Testis (tissue), 3 donors: ENCODE measurements around the gene WDHD1. TPM values are rescaled to one million over a fixed set of nuclear protein-coding genes. Genes with fewer than 3 reads are reported as not detected.

Experiments
- DNase-seq: peaks from one replicate; pipeline ENCODE4 v3.0.0-alpha.2; 2019
- H3K27ac ChIP-seq, 2 donors: fragments of 200-600 bp; sonication (generic); one replicate each; pipeline ENCODE4 v1.5.1; 2019
- H3K27me3 ChIP-seq: fragments of 200-600 bp; sonication (generic); one replicate; pipeline ENCODE4 v1.5.1; 2019
- H3K36me3 ChIP-seq: fragments of 200-600 bp; sonication (generic); one replicate; pipeline ENCODE4 v1.5.1; 2017; ENCODE audit warnings: low read depth; ENCODE audit errors: missing control alignments
- H3K4me1 ChIP-seq: fragments of 200-600 bp; sonication (generic); one replicate; pipeline ENCODE4 v1.5.1; 2019
- H3K4me3 ChIP-seq, 2 donors: fragments of 200-600 bp; sonication (generic); one replicate each; pipeline ENCODE4 v1.5.1; 2017 to 2019
- H3K9me3 ChIP-seq: fragments of 200-600 bp; sonication (generic); one replicate; pipeline ENCODE4 v1.5.1; 2017
- POLR2A ChIP-seq: fragments of 450-650 bp; IDR thresholded peaks from one replicate; pipeline ENCODE4 v1.6.1; 2017; ENCODE audit warnings: antibody characterized with exemption, mild to moderate bottlenecking, moderate library complexity
- WGBS, 2 donors: methylation state at CpG; one replicate each; pipeline ENCODE4 v1.1.5; 2018; 5-methylcytosine and 5-hydroxymethylcytosine counted together
- intact Hi-C: fragments of 100-400 bp; cut with DNase I; formaldehyde crosslinking; loops from one replicate; pipeline ENCODE4 v1.15.1; 2023; ENCODE audit warnings: low total_unique reads
- polyA plus RNA-seq: library from polyadenylated mRNA; stranded (reverse); fragments of 350-450 nt; fragmentation: Illumina TruSeq; extraction: RNeasy Lipid Tissue Mini Kit (QIAGEN cat#74804); gene quantifications from one replicate; pipeline ENCODE4 v1.2.3, GENCODE V29; 2014; ENCODE audit warnings: low read depth, low replicate concordance; ENCODE audit not compliant: insufficient read depth
- total RNA-seq, 2 donors: library from RNA; depleted of rRNA; stranded (reverse); fragments of >200 nt; gene quantifications; one replicate each; pipeline ENCODE4 v1.2.3, GENCODE V29; 2016
- TF ChIP-seq, protein P1 (sequence below), 3 experiments: fragments of 450-650 bp in 2 of 3; fragments of 200-600 bp in 1 of 3; sonication (generic) in 1 of 3; IDR thresholded peaks; one replicate each; pipeline ENCODE4 v1.5.1; 2016 to 2019; ENCODE audit warnings: antibody characterized with exemption in 3 of 3, mild to moderate bottlenecking in 2 of 3, moderate library complexity in 1 of 3

Gene WDHD1
- total and polyA plus RNA-seq, 3 donors from 2014 or later: 5.2 to 10.4 (median 9.0) TPM

DNA sequence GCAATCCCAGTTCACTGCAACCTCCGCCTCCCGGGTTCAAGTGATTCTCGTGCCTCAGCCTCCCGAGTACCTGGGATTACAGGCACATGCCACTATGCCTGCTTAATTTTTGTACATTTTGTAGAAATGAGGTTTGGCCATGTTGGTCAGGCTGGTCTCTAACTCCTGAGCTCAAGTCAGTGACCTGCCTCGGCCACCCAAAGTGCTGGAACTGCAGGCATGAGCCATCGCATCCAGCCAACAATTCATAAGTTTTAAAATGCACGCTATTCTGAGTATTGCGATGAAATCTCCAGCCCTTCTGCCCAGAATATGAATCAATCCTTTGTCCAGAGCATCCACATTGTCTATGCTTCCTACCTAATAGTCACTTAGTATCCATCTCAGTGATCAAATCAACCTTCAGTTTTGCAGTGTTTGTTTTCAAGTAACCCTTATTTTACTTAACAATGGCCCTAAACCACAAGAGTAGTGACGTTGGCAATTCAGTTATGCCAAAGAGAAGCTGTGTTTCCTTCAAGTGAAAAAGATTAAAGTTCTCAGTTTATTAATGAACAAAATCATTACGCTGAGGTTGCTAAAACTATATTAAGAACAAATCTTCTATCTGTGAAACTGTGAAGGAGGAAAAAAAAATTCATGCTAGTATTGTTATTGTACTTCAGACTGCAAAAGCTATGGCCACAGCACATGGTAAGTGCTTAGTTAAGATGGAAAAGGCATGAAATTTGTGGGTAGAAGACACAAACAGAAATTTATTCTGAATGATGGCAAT, 135.2 kb downstream of the WDHD1 start:
- Histone ChIP-seq H3K27ac (peak overlapping the region in 1 of 2 donors; percentile 3), H3K4me1 (peaks cover 18% of the 10 kb centered on the region), H3K36me3 (no peaks in the 10 kb centered on the region), H3K4me3 (no peak overlapping the region), H3K27me3 (no peaks in the 10 kb centered on the region), H3K9me3 (no peaks in the 10 kb centered on the region)
- no peak for TF ChIP-seq POLR2A
- TF ChIP-seq, protein P1, sequence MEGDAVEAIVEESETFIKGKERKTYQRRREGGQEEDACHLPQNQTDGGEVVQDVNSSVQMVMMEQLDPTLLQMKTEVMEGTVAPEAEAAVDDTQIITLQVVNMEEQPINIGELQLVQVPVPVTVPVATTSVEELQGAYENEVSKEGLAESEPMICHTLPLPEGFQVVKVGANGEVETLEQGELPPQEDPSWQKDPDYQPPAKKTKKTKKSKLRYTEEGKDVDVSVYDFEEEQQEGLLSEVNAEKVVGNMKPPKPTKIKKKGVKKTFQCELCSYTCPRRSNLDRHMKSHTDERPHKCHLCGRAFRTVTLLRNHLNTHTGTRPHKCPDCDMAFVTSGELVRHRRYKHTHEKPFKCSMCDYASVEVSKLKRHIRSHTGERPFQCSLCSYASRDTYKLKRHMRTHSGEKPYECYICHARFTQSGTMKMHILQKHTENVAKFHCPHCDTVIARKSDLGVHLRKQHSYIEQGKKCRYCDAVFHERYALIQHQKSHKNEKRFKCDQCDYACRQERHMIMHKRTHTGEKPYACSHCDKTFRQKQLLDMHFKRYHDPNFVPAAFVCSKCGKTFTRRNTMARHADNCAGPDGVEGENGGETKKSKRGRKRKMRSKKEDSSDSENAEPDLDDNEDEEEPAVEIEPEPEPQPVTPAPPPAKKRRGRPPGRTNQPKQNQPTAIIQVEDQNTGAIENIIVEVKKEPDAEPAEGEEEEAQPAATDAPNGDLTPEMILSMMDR (IDR thresholded peaks at IDR 0.05): no peak
- 56 to 63% methylated on average over 10 of the region's 10 CpGs for WGBS, 2 donors
- intact Hi-C loops: no loop called here
- DNase-seq: no peak

DNA sequence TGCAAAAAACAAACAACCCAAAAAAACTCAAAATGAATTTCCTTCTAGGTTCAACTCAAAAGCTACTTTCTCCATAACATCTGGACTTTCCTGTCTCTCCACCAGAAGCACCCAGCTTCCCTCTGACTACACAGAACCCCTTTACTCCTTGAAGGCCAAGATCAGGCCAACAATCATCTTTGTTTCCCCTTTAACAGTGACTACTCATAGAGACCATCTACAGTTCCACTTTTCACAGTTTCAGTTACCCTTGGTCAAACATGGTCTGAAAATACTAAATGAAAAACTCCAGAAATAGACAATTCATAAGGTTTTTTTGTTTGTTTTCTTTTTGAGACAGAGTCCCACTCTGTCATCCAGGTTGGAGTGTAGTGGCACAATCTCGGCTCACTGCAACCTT, 136.1 kb downstream of the WDHD1 start:
- H3K36me3 ChIP-seq: no peaks in the 10 kb centered on the region
- WGBS, 2 donors: 85 to 97% methylated on average over 1 of the region's 1 CpG
- H3K9me3 ChIP-seq: no peaks in the 10 kb centered on the region
- no peaks in the 10 kb centered on the region for H3K27me3 ChIP-seq
- no peak for DNase-seq
- intact Hi-C loops: no loop called here
- H3K4me1 ChIP-seq: peaks cover 18% of the 10 kb centered on the region
- no peak overlapping the region for H3K4me3 ChIP-seq
- no peak overlapping the region for H3K27ac ChIP-seq
- TF ChIP-seq, protein P1 (IDR thresholded peaks at IDR 0.05): no peak
- TF ChIP-seq POLR2A: no peak

DNA sequence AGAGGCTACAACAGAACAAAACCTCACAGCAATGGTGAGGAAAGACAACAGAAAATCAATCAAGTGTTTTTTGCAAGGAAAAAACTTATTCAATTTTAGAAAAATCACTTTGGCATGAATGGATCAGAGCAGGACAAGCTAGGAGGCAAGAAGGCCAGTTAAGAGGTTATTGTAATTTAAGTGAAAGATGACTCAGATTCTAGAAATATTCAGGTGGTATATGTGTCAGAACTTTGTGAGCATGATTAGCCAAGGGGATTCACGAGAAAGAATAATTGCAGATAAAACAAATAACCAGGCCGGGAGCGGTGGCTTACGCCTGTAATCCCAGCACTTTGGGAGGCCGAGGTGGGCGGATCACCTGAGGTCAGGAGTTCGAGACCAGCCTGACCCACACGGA, 137.0 kb downstream of the WDHD1 start:
- no peak for DNase-seq
- no peak overlapping the region for H3K27ac ChIP-seq
- H3K36me3 ChIP-seq: no peaks in the 10 kb centered on the region
- no peak overlapping the region for H3K4me3 ChIP-seq
- no peak for TF ChIP-seq POLR2A
- TF ChIP-seq, protein P1 (IDR thresholded peaks at IDR 0.05): no peak
- H3K9me3 ChIP-seq: no peaks in the 10 kb centered on the region
- peaks cover 11% of the 10 kb centered on the region for H3K4me1 ChIP-seq
- intact Hi-C loops: no loop called here
- H3K27me3 ChIP-seq: no peaks in the 10 kb centered on the region
- WGBS, 2 donors: 93% methylated on average over 8 of the region's 8 CpGs

Other genes with a start within 250 kb of the WDHD1 start
- 10 to 100 TPM; 11.3 to 15.8 TPM for gene GCH1, start 124.3 kb downstream of the WDHD1 start, total RNA-seq
- gene GCH1, start 124.3 kb downstream of the WDHD1 start, polyA plus RNA-seq: 8.8 TPM
- gene SOCS4, start 137 bp upstream of the WDHD1 start, total RNA-seq: 10 to 100 TPM in 1 of 2 donors, 1 to 10 TPM in 1; 7.7 to 11.4 TPM
- gene SOCS4, start 137 bp upstream of the WDHD1 start, polyA plus RNA-seq: 7.5 TPM
- 100 to 1,000 TPM; 105 to 146 TPM for gene MAPK1IP1L, start 24.5 kb upstream of the WDHD1 start, total RNA-seq
- gene MAPK1IP1L, start 24.5 kb upstream of the WDHD1 start, polyA plus RNA-seq: 87.0 TPM
- 100 to 1,000 TPM; 224 to 274 TPM for gene LGALS3, start 102.2 kb upstream of the WDHD1 start, total RNA-seq
- gene LGALS3, start 102.2 kb upstream of the WDHD1 start, polyA plus RNA-seq: 169 TPM
- 10 to 100 TPM; 11.2 to 17.2 TPM for gene DLGAP5, start 164.5 kb upstream of the WDHD1 start, total RNA-seq
- gene DLGAP5, start 164.5 kb upstream of the WDHD1 start, polyA plus RNA-seq: 15.2 TPM
- 10 to 100 TPM; 84.4 to 91.7 TPM for gene FBXO34, start 244.3 kb upstream of the WDHD1 start, total RNA-seq
- gene FBXO34, start 244.3 kb upstream of the WDHD1 start, polyA plus RNA-seq: 62.1 TPM